Measurements from ENCODE around the gene HORMAD2.
"Not testable (repeated sequence)": the region's sequence is repeated elsewhere in the genome, so short reads cannot be mapped to it uniquely, and the experiment has no call there.

The HORMAD2 gene

GRCh38 chr22:30211124-30211820 lies 131.0 kb downstream of the HORMAD2 start:
- no peak for DNase-seq

GRCh38 chr22:30212363-30212995 lies 132.2 kb downstream of the HORMAD2 start:
- no peak for DNase-seq

GRCh38 chr22:30212996-30213441 lies 132.8 kb downstream of the HORMAD2 start:
- no peak for DNase-seq

GRCh38 chr22:30214703-30215407 lies 134.6 kb downstream of the HORMAD2 start:
- no peak for DNase-seq

- DNase-seq = not testable (repeated sequence)
Observed at GRCh38 chr22:30216272-30216671, 136.0 kb downstream of the HORMAD2 start.

GRCh38 chr22:30216710-30217109 lies 136.4 kb downstream of the HORMAD2 start:
- no peak for DNase-seq

GRCh38 chr22:30217698-30218560 lies 137.7 kb downstream of the HORMAD2 start:
- no peak for DNase-seq

- DNase-seq = no peak
Observed at GRCh38 chr22:30219049-30219654, 138.9 kb downstream of the HORMAD2 start.

GRCh38 chr22:30219668-30220278 lies 139.5 kb downstream of the HORMAD2 start:
- DNase-seq = no peak

GRCh38 chr22:30220338-30221012 lies 140.2 kb downstream of the HORMAD2 start:
- DNase-seq = no peak

GRCh38 chr22:30221121-30221992 lies 141.1 kb downstream of the HORMAD2 start:
- DNase-seq = no peak

GRCh38 chr22:30222321-30222720 lies 142.1 kb downstream of the HORMAD2 start:
- no peak for DNase-seq

GRCh38 chr22:30223303-30223702 lies 143.0 kb downstream of the HORMAD2 start:
- DNase-seq = no peak

- no peak for DNase-seq
Observed at GRCh38 chr22:30224161-30224857, 144.0 kb downstream of the HORMAD2 start.

GRCh38 chr22:30225220-30225927 lies 145.1 kb downstream of the HORMAD2 start:
- no peak for DNase-seq

GRCh38 chr22:30226192-30226832 lies 146.0 kb downstream of the HORMAD2 start:
- no peak for DNase-seq

Measured in right kidney (tissue), 1 donor.